GM20431 (cell line): Measurements from ENCODE around the gene C10orf105.

Experiments
- in situ Hi-C: fragments of 300-500 bp; cut with MseI, MboI; formaldehyde crosslinking; loops from one replicate; pipeline ENCODE4 v1.15.0; 2020; ENCODE audit warnings: low sequenced_read_pairs; ENCODE audit not compliant: unreplicated experiment

The C10orf105 gene

DNA sequence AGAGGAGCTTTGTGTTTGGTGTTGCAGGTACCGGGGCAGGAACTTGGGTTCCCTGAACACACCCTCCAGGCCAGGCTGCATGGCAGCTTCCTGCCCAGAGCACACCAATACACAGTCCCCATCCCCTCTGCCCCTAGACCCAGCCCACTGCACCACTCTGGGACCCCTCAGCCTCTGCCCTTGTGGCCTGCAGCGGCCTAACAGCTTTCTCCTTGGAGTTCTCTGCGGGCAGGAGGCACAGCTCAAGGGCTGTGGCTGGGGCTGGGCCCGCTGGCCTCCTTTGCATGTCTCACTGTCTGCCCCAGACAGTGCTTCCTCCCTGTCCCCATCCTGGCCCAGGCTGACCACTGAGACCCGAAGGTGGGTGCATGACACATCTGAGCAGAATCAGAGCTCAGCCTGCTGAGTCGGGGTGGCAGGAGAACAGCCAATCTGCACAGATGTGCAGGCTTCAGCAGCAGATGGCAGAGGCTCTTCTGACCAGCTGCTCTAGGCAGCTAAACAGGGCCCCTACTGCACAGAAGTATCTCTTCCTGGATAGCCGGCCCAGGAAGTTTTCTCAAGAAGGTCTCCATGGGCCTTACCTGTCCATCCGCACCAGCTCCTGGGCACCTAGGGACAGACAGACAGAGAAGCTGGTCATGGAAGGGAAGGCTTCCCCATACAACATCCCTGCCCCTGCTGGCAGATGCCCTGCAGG is 33.0 kb upstream of the C10orf105 start:
- in situ Hi-C loops, result no loop called here

DNA sequence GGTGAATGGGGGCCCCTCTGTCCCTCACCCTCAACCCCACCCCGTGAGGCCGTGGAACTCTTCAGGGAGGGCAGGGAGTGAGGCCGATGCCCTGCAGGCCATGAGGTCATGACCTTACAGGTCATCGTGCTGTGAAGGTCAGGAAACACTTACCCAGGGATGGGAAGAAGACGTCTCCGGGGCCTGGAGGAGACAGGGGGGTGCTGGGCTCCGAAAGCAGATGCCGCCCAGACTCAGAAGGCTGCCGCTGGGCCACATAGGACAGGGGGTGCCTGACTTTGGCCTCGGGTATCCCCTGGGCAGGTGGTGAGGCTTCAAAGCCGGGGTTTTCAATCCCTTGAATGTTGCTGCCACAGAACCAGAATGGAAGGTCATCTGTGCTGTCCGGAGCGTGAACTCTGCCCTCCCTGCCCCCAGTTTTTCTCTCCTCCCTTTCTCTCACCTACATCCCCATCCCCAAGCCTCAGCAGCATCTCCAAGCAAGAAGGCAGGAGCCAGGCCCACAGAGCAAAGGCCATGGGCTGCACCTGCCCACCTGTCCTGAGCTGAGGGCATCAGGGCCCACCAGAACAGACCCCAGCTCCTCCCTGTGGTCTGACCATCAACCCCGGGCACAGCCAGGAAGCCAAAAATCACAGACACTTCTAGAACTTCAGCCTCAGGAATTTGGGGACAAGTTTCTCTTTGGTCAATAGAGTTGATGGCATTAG is 32.1 kb upstream of the C10orf105 start:
- in situ Hi-C loops, result no loop called here

DNA sequence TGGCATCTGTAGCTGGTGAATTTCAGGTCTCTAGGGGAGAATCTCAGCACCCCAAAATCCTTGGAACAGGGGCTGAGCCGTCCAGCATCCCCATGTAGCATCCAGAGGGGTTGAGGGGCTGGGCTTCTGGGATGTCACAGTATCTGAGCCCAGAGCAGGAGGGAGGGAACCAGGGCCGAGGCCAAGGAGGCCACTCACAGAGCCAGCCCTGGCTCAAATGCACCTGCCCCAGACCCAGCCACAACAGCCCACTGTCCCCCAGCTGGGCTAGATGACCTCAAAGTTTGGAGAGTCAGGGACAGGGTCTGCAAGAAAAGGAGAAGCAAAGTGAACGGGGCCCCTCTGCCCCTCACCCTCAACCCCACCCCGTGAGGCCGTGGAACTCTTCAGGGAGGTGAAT is 31.4 kb upstream of the C10orf105 start:
- in situ Hi-C loops, result no loop called here

GRCh38 chr10:71750124-71750841 is 30.7 kb upstream of the C10orf105 start:
- in situ Hi-C loops, result no loop called here

DNA sequence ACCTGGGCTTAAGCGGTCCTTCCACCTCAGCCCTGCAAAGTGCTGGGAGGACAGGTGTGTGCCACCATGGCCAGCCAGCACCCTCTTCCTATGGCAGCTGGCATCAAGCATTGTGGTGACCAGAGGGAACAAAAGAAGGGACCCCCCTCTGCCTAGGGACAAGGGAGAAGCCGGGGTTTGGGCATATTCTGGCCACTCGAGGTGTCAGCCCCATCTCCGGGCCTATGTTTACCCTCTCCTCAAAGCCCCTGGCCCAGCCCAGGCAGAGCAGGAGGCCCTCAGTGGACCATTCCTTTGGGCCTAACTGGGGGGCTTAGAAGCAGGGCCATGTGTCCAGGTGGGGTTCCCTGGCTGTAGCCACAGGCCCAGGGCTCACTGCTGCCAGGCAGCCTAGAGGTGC is 29.8 kb upstream of the C10orf105 start:
- in situ Hi-C loops, result no loop called here

GRCh38 chr10:71748671-71749191 is 29.2 kb upstream of the C10orf105 start:
- in situ Hi-C loops, result no loop called here

- in situ Hi-C loops, result no loop called here
These were observed 28.3 kb upstream of the C10orf105 start for GRCh38 chr10:71747551-71748523.

DNA sequence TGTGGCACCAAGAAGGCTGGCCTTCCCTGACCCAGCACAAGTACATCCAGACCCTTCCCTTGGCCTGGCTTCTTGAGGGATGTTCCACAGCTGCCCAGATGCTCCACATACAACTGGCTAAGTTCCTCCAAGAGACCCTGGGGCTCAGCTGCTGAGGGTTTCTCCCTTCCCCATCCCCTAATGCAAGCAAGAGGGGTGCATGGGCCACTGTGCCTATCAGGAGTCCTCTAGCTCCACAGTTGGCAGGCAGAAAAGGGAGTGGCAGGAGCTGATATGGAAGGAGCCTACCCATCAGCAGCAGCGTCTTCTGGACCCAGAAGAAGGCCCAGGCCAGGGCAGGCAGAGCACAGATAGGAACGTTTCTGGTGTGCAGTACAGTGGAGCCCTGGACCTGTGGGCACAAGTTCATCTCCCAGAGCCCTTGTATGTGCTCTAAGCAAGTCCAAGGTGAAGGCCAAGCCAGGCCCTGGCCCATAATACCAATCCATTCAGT is 27.5 kb upstream of the C10orf105 start:
- in situ Hi-C loops, result no loop called here

GRCh38 chr10:71746344-71747037 is 26.9 kb upstream of the C10orf105 start:
- in situ Hi-C loops, result no loop called here

- in situ Hi-C loops, result no loop called here
These were observed 26.2 kb upstream of the C10orf105 start for GRCh38 chr10:71745664-71746250.

DNA sequence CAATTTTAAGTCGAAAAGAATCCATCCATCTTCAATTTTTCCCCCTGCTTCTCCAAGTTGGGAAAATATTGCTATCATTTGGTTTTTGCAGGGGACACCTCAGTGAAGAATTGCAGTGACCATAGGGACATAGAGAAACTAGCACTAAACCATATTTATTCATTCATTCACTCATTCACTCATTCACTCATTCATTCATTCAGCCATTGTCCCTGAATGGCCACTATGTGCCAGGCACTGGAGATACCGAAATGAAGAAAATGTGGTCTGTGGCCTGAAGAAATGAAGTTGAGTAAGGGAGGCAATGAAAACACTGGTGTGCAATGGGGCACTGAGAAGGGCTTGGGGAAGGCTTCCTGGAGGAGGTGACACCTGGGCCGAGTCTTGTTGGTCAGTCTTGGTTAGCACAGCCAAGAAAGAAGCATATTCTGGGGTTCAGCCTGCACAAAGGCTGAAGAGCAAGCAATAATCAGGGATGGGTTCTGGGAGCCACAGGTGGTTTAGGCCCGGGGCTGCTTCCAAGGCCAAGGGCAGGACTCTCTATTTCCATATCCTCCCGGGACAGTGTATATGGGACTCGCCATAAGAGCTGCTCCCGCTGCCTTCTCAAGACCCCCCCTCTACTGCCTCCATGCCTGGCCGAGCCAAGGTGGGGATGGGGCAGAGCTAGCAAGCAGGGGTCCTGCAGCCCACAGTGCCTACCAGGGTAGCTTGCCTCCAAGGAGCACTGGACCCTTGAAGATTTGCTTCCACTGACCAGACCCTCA is 25.5 kb upstream of the C10orf105 start:
- in situ Hi-C loops, result no loop called here

- in situ Hi-C loops, result no loop called here
These were observed 24.3 kb upstream of the C10orf105 start for GRCh38 chr10:71743866-71744265.

- in situ Hi-C loops, result no loop called here
These were observed 23.7 kb upstream of the C10orf105 start for GRCh38 chr10:71743089-71743838.

- in situ Hi-C loops, result no loop called here
These were observed 22.9 kb upstream of the C10orf105 start for GRCh38 chr10:71742301-71743088.

- in situ Hi-C loops, result no loop called here
These were observed 22.1 kb upstream of the C10orf105 start for GRCh38 chr10:71741671-71742070.

DNA sequence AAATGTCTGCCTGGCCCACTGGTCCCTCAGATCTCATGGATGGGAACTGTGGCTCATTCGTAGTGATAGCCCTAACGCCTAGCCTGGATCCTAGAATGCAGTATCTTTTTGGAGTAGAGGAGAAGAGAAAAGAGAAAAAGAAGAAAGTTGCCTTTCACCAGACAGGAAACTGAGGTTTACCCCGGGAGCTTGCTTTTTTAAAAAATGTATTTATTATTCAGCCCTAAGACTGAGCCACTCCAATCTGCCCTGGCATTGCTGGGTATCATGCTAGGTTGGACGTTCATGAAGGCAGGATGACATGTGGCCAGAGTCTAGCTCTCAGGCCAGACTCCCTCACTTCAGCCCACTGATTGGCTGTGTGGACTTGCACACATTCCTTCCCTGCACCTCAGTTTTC is 21.5 kb upstream of the C10orf105 start:
- in situ Hi-C loops, result no loop called here
